K562 (cell line): Measurements from ENCODE around the gene CMIP. TPM values are rescaled to one million over a fixed set of nuclear protein-coding genes. Genes with fewer than 3 reads are reported as not detected.
A peak's percentile ranks its signal among the peaks of the same experiment; 100 is the strongest.

Experiments
- HDAC8 ChIP-seq: fragments of 450-650 bp; IDR thresholded peaks from 2 replicates; pipeline ENCODE4 v1.6.1; 2016; ENCODE audit warnings: mild to moderate bottlenecking, missing genetic modification characterization, moderate library complexity, missing compliant biosample characterization
- KAT2B ChIP-seq: IDR thresholded peaks from one replicate; pipeline ENCODE4 v1.6.1; 2012; ENCODE audit warnings: low read depth, mild to moderate bottlenecking, control low read depth, inconsistent platforms, low read length, moderate library complexity
- KLF13 ChIP-seq: fragments of 450-650 bp; IDR thresholded peaks from 2 replicates; pipeline ENCODE4 v1.6.1; 2016; ENCODE audit warnings: missing genetic modification characterization, low read depth, mild to moderate bottlenecking, missing compliant biosample characterization, moderate library complexity, borderline replicate concordance
- MED1 ChIP-seq: sonication (generic); formaldehyde crosslinking; IDR thresholded peaks from 2 replicates; pipeline ENCODE4 v1.8.1; 2023; ENCODE audit warnings: missing genetic modification reagents, borderline replicate concordance
- NFATC3 ChIP-seq: fragments of 450-650 bp; IDR thresholded peaks from 2 replicates; pipeline ENCODE4 v1.6.1; 2017; ENCODE audit warnings: mild to moderate bottlenecking
- NFE2L1 ChIP-seq: fragments of 450-650 bp; IDR thresholded peaks from 2 replicates; pipeline ENCODE4 v1.6.1; 2016; ENCODE audit warnings: missing genetic modification characterization, low read depth, mild to moderate bottlenecking, missing compliant biosample characterization, moderate library complexity, borderline replicate concordance
- NFIC ChIP-seq: fragments of 450-650 bp; IDR thresholded peaks from 2 replicates; pipeline ENCODE4 v1.6.1; 2017; ENCODE audit warnings: mild to moderate bottlenecking, inconsistent platforms
- POLR3A ChIP-seq: IDR thresholded peaks from 2 replicates; pipeline ENCODE4 v1.6.1; 2011; ENCODE audit warnings: borderline replicate concordance, mild to moderate bottlenecking, moderate library complexity; ENCODE audit not compliant: insufficient read length, insufficient read depth; ENCODE audit errors: extremely low read depth
- RBM15 ChIP-seq: fragments of 200-400 bp; formaldehyde crosslinking; IDR thresholded peaks from 2 replicates; pipeline ENCODE4 v1.6.1; 2018; ENCODE audit warnings: mild to moderate bottlenecking, low read length, moderate library complexity; ENCODE audit not compliant: insufficient read depth
- RFX5 ChIP-seq: IDR thresholded peaks from 2 replicates; pipeline ENCODE4 v1.6.1; 2011; ENCODE audit warnings: low read depth, mild to moderate bottlenecking, improper control_type of control experiment, low read length
- RUNX1 ChIP-seq: sonication (generic); IDR thresholded peaks from 2 replicates; pipeline ENCODE4 v1.6.1; 2016; ENCODE audit warnings: antibody characterized with exemption, low read depth
- SIRT6 ChIP-seq: IDR thresholded peaks from one replicate; pipeline ENCODE4 v1.6.1; 2012; ENCODE audit warnings: low read depth, mild to moderate bottlenecking, control low read depth, inconsistent platforms, low read length, moderate library complexity
- SMC3 ChIP-seq: conservative IDR thresholded peaks from 2 replicates; pipeline ENCODE4 v1.6.1; 2011; ENCODE audit warnings: low read depth, low read length, improper control_type of control experiment; ENCODE audit not compliant: insufficient read depth
- SP1 ChIP-seq: sonication (generic); formaldehyde crosslinking; IDR thresholded peaks from 2 replicates; pipeline ENCODE4 v1.8.1; 2022; ENCODE audit warnings: mild to moderate bottlenecking, missing genetic modification reagents
- THRAP3 ChIP-seq: fragments of 450-650 bp; IDR thresholded peaks from 2 replicates; pipeline ENCODE4 v1.6.1; 2016; ENCODE audit warnings: mild to moderate bottlenecking, inconsistent platforms, borderline replicate concordance
- ZBTB8A ChIP-seq: fragments of 450-650 bp; IDR thresholded peaks from 2 replicates; pipeline ENCODE4 v1.6.1; 2018; ENCODE audit warnings: mild to moderate bottlenecking, moderate library complexity; ENCODE audit not compliant: partially characterized antibody
- ZKSCAN1 ChIP-seq: fragments of 150-350 bp; IDR thresholded peaks from 2 replicates; pipeline ENCODE4 v1.6.1; 2016; ENCODE audit warnings: low read depth, low read length
- ZNF224 ChIP-seq: sonication (generic); formaldehyde crosslinking; IDR thresholded peaks from 2 replicates; pipeline ENCODE4 v1.8.0; 2022; ENCODE audit warnings: mild to moderate bottlenecking, missing genetic modification reagents
- ZNF518B ChIP-seq: fragments of 250-450 bp; sonication (Bioruptor Pico); IDR thresholded peaks from 2 replicates; pipeline ENCODE4 v1.5.0; 2021; ENCODE audit warnings: mild to moderate bottlenecking, moderate library complexity
- ZNF740 ChIP-seq, 3 experiments: fragments of 200-800 bp in 1 of 3; sonication (Bioruptor generic) in 1 of 3; sonication (generic) in 1 of 3; formaldehyde crosslinking in 1 of 3; IDR thresholded peaks; 2 replicates each; pipeline versions ENCODE4 v1.6.1 to v1.8.0; 2016 to 2022; ENCODE audit warnings: mild to moderate bottlenecking in 2 of 3, missing compliant biosample characterization in 2 of 3, missing genetic modification characterization in 2 of 3, missing genetic modification reagents in 1 of 3
- polyA plus RNA-seq, 8 experiments: library from polyadenylated mRNA; depleted of rRNA in 4 of 8; stranded (reverse) in 5 of 8; unstranded in 3 of 8; fragments of >200 nt; fragmentation: Nextera tagmentation in 2 of 8; fragmentation: Illumina TruSeq in 1 of 8; extraction: Ambion mirVana in 2 of 8; extraction: Trizol in 1 of 8; gene quantifications; 2 replicates each; pipeline versions ENCODE4 v1.2.1 to v1.2.3, GENCODE V29; 2011 to 2014; ENCODE audit warnings: inconsistent platforms in 1 of 8, missing spikeins in 1 of 8
- total RNA-seq, 7 experiments: library from RNA; depleted of rRNA in 6 of 7; stranded (reverse); fragments of >200 nt in 6 of 7; fragmentation: Illumina TruSeq in 2 of 7; extraction: Trizol in 2 of 7; gene quantifications; 2 replicates each; pipeline versions ENCODE4 v1.2.1 to v1.2.3, GENCODE V29; 2011 to 2021; ENCODE audit warnings: low replicate concordance in 1 of 7
- TF ChIP-seq, protein P1 (sequence below): fragments of 450-650 bp; formaldehyde crosslinking; IDR thresholded peaks from 2 replicates; pipeline ENCODE4 v1.4.0; 2022; ENCODE audit warnings: missing genetic modification characterization

CMIP gene
- total and polyA plus RNA-seq, 9 of the 15 experiments (the other 6 are each of a cell fraction or from before 2014, with no cell fraction given): 0.94 to 82.5 (median 10.3) TPM

DNA sequence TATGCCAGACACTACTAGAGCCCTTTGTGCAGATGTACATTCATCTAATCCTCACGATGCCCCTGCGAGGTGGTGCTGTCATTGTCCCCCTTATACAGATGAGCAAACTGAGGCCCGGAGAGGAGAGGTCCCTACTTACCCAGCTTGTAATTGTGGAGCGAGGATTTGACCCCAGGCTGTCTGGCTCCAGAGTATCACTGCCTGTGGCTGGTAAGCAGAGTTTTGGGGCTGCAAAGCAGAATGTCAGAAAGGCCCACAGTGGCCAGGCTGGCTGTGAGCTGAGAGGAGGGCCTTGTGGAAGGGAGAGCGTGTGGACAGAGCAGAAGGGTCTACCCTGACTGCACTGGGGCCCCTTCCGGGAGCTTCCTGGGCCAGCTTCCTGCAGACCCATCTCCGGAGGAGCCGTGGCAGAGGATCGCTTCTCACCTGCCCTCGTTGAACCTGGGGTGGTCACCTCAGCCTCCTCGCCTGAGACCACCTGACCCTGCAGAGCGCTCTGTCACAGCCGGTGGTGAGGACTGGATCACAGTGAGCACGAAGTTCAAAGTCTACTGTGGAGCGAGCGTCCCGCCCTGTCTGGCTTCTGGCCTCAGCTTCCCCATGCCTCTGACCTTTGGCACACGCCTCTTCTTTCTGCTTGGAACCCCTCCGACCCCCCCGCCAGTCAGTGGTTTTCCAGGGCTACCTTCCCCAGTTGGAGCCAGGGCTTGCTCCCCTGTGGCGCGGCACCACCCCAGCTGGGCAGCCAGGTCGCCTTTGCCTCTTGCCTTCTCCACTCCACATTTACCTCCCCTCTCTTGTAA is 12.1 kb downstream of the CMIP start (continued):
- TF ChIP-seq KLF13 (tag) (no peak), RBM15 (no peak), RUNX1 (no peak), NFATC3 (no peak), RFX5 (no peak), ZNF518B (CRISPR knock-in tag) (no peak), ZKSCAN1 (no peak), MED1 (CRISPR knock-in tag) (no peak), SP1 (CRISPR knock-in tag) (no peak), ZNF224 (CRISPR knock-in tag) (no peak), KAT2B (no peak), SIRT6 (no peak), ZBTB8A (no peak), THRAP3 (no peak), NFIC (no peak), ZNF740 (CRISPR knock-in tag; IDR thresholded peaks at IDR 0.05) (0 out of 2 replicates have a peak, but pooled peaks have one; percentile 25), ZNF740 (tag; IDR thresholded peaks at IDR 0.05) (no peak), HDAC8 (tag) (no peak), NFE2L1 (tag) (no peak), POLR3A (no peak), SMC3 (no peak)
- TF ChIP-seq, protein P1, sequence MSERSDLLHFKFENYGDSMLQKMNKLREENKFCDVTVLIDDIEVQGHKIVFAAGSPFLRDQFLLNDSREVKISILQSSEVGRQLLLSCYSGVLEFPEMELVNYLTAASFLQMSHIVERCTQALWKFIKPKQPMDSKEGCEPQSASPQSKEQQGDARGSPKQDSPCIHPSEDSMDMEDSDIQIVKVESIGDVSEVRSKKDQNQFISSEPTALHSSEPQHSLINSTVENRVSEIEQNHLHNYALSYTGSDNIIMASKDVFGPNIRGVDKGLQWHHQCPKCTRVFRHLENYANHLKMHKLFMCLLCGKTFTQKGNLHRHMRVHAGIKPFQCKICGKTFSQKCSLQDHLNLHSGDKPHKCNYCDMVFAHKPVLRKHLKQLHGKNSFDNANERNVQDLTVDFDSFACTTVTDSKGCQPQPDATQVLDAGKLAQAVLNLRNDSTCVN (CRISPR knock-in tag): no peak
